ENCODE data around the gene SAMD8. TPM values are rescaled to one million over a fixed set of nuclear protein-coding genes. Genes with fewer than 3 reads are reported as not detected.

Gene SAMD8
- total RNA-seq, 1 experiment from 2014 or later, result 32.0 TPM

GRCh38 chr10:75143353-75143752, 31.9 kb downstream of the SAMD8 start:
- Histone ChIP-seq H3K4me3 (ENCODE audit: low read depth in 2 of 2, low read length in 2 of 2) (no peak overlapping the region), H3K36me3 (ENCODE audit: control insufficient read depth, insufficient read depth, low read length) (no peaks in the 10 kb centered on the region), H3K27ac (ENCODE audit: low read length) (no peak overlapping the region), H3K4me1 (ENCODE audit: control insufficient read depth, insufficient read depth, low read length) (no peaks in the 10 kb centered on the region), H3K9me3 (ENCODE audit: control insufficient read depth, insufficient read depth, low read depth, low read length) (no peaks in the 10 kb centered on the region), H3K27me3 (ENCODE audit: control insufficient read depth, insufficient read depth, low read length) (no peaks in the 10 kb centered on the region)
- TF ChIP-seq POLR2AphosphoS5 (IDR thresholded peaks at IDR 0.05; ENCODE audit: low read depth, low read length), result no peak
- no peak for TF ChIP-seq TCF7L2 (IDR thresholded peaks at IDR 0.05; ENCODE audit: low read depth, low read length)
- TF ChIP-seq CTCF (IDR thresholded peaks at IDR 0.05), result no peak
- TF ChIP-seq SIN3A (IDR thresholded peaks at IDR 0.05; ENCODE audit: borderline replicate concordance, insufficient read depth, low read depth, low read length), result no peak
- no peak for TF ChIP-seq REST (IDR thresholded peaks at IDR 0.05; ENCODE audit: insufficient read depth in 1 of 2, low read depth in 2 of 2, low read length in 1 of 2)
- POLR2A ChIA-PET, result interaction anchor here (0.7 kb wide), 1 partner anchor 1988 kb away, joined by 6 read pairs; no protein-coding TSS in a partner anchor
- DNase-seq (ENCODE audit: low read depth, low spot score) (no peak), ATAC-seq (no peak)
- in situ Hi-C loops (cut with HindIII; ENCODE audit: low pct_unique_long_range_greater_than_20kb, low sequenced_read_pairs) (no loop called here), intact Hi-C loops (cut with micrococcal nuclease; ENCODE audit: unreplicated experiment) (no loop called here)
- CTCF ChIA-PET, result no interaction called here
- BruUV-seq (replicated peaks), result no TSS peak

GRCh38 chr10:75145590-75145989, 34.1 kb downstream of the SAMD8 start:
- ATAC-seq (no peak), DNase-seq (ENCODE audit: low read depth, low spot score) (no peak)
- intact Hi-C loops (cut with micrococcal nuclease; ENCODE audit: unreplicated experiment), result no loop called here
- in situ Hi-C loops (cut with HindIII; ENCODE audit: low pct_unique_long_range_greater_than_20kb, low sequenced_read_pairs), result no loop called here
- TF ChIP-seq POLR2AphosphoS5 (IDR thresholded peaks at IDR 0.05; ENCODE audit: low read depth, low read length), result no peak
- TF ChIP-seq SIN3A (IDR thresholded peaks at IDR 0.05; ENCODE audit: borderline replicate concordance, insufficient read depth, low read depth, low read length), result no peak
- no peak for TF ChIP-seq TCF7L2 (IDR thresholded peaks at IDR 0.05; ENCODE audit: low read depth, low read length)
- TF ChIP-seq REST (IDR thresholded peaks at IDR 0.05; ENCODE audit: insufficient read depth in 1 of 2, low read depth in 2 of 2, low read length in 1 of 2), result no peak
- TF ChIP-seq CTCF (IDR thresholded peaks at IDR 0.05), result no peak
- POLR2A ChIA-PET, result no interaction called here
- BruUV-seq (replicated peaks), result no TSS peak
- no peaks in the 10 kb centered on the region for H3K27me3 ChIP-seq (ENCODE audit: control insufficient read depth, insufficient read depth, low read length)
- no peak overlapping the region for H3K4me3 ChIP-seq (ENCODE audit: low read depth in 2 of 2, low read length in 2 of 2)
- H3K27ac ChIP-seq (ENCODE audit: low read length), result no peak overlapping the region
- no peaks in the 10 kb centered on the region for H3K36me3 ChIP-seq (ENCODE audit: control insufficient read depth, insufficient read depth, low read length)
- no peaks in the 10 kb centered on the region for H3K4me1 ChIP-seq (ENCODE audit: control insufficient read depth, insufficient read depth, low read length)
- CTCF ChIA-PET, result no interaction called here
- no peaks in the 10 kb centered on the region for H3K9me3 ChIP-seq (ENCODE audit: control insufficient read depth, insufficient read depth, low read depth, low read length)

Measured in Panc1 (cell line).